RCC 7860 (cell line): ENCODE data around the gene DNAJB12.
A peak's percentile ranks its signal among the peaks of the same experiment; 100 is the strongest.
"Not testable (repeated sequence)": the region's sequence is repeated elsewhere in the genome, so short reads cannot be mapped to it uniquely, and the experiment has no call there.

Source experiments
- DNase-seq: peaks from one replicate; pipeline ENCODE4 v3.0.0-alpha.2; 2015; ENCODE audit warnings: low spot score
- FAIRE-seq: peaks from 2 replicates; lab custom pipeline; 2012; peaks lifted over from hg19 to GRCh38; lab: Jason Lieb, UNC

The DNAJB12 gene

GRCh38 chr10:72355214-72355555 lies 466 bp upstream of the DNAJB12 start:
- DNase-seq: no peak
- no peak for FAIRE-seq

GRCh38 chr10:72353965-72354355 lies 759 bp downstream of the DNAJB12 start:
- DNase-seq (peak; percentile 22), FAIRE-seq (no peak)

GRCh38 chr10:72353028-72353964 lies 1.4 kb downstream of the DNAJB12 start:
- DNase-seq (no peak), FAIRE-seq (no peak)

GRCh38 chr10:72351479-72351878 lies 3.2 kb downstream of the DNAJB12 start:
- no peak for FAIRE-seq
- no peak for DNase-seq

DNA sequence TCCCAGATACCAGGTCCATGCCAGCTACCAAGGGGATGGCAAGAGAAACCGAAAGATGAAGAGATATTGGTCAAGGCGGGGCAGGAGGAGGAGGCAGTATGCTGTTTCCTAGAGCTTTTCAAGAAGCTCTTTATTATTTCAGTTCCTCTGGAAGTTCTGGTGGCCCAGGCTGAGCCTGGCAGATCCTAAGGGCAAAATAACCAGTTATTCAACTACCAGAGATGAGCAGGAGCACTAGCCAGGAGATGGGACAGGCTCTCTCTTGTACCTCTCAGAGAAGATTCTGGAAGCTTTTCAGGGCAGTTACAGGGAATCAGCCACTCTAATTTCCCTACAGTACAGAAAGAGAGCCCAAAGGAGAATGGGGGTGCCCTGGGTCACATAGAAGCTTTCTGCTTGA lies 5.3 kb downstream of the DNAJB12 start:
- DNase-seq: no peak
- no peak for FAIRE-seq

- no peak for FAIRE-seq
These were observed 6.4 kb downstream of the DNAJB12 start for GRCh38 chr10:72348282-72348681.

DNA sequence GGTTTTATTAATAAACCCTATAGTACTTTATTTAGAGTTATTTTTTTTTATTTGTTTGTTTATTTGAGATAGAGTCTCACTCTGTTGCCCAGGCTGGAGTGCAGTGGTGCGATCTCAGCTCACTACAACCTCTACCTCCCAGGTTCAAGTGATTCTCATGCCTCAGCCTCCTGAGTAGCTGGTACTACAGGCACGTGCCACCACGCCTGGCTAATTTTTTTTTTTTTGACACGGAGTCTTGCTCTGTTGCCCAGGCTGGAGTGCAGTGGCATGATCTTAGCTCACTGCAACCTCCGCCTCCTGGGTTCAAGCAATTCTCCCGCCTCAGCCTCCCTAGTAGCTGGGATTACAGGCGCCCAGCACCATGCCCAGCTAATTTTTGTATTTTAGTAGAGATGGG lies 8.6 kb downstream of the DNAJB12 start:
- FAIRE-seq, DNase-seq: not testable (repeated sequence)

More at GRCh38 chr10:72348282-72348681, 6.4 kb downstream of the DNAJB12 start:
- DNase-seq: no peak

DNA sequence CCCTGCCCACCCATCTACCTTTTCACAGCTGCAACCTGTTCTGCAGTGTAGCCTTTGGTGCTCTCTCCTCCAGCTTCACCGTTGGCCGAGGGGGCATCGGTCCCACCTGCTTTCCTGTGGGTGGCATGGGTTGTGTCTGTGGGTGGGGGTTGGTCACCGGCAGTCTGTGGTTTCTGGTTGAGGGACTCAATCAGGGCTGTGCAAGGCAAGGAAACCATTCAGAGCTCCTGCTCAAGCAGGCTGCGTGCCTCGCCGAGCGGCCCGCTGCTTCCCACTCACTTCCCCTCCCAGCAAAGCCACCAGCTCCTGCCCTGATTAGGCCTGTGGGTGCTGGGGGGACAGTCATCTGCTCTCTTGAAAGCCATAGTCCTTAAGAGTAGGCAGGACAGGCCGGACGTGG lies 9.8 kb downstream of the DNAJB12 start:
- FAIRE-seq: no peak

GRCh38 chr10:72342911-72343310 lies 11.8 kb downstream of the DNAJB12 start:
- DNase-seq (no peak), FAIRE-seq (no peak)

More for the DNA sequence above, 9.8 kb downstream of the DNAJB12 start:
- DNase-seq: no peak

DNA sequence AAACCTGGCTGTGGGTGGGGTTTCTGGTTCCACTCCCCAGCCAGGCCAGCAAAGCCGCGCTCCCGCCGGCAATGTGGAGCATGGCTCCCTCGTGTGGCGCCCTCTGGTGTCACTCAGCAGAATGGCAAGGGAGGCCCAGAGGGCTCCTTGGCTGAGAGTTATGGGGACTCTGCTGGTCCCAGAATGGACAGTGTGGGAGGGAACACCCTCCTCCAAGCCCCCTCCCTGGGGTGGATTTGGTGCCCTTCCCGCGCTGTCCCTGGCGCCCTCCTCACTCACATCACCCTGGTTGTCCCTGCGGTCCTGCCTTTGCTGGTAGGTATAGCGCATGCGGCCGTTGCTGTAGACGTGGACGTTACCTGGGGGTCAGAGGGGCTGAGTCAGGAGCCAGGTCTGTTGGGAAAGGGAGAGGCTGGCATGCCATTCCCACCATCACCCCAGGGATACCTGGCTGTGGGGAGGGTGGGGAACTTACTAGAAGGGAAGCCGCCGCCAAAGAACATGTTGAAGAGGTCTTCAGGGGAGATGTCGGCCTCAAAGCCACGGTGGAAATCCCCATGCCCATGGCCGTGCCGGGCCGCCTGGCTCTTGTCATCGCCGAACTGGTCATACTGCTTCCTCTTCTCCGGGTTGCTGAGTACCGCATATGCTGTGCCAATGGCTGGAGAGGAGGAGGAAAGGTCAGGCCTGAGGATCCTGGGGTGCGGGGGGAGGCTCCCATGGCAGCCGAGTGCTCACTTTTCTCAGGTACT lies 14.0 kb downstream of the DNAJB12 start:
- no peak for DNase-seq
- no peak for FAIRE-seq

- no peak for FAIRE-seq
- DNase-seq: no peak
These were observed 16.5 kb downstream of the DNAJB12 start for GRCh38 chr10:72338180-72338579.

- DNase-seq: no peak
- no peak for FAIRE-seq
These were observed 17.0 kb downstream of the DNAJB12 start for GRCh38 chr10:72337722-72338121.

DNA sequence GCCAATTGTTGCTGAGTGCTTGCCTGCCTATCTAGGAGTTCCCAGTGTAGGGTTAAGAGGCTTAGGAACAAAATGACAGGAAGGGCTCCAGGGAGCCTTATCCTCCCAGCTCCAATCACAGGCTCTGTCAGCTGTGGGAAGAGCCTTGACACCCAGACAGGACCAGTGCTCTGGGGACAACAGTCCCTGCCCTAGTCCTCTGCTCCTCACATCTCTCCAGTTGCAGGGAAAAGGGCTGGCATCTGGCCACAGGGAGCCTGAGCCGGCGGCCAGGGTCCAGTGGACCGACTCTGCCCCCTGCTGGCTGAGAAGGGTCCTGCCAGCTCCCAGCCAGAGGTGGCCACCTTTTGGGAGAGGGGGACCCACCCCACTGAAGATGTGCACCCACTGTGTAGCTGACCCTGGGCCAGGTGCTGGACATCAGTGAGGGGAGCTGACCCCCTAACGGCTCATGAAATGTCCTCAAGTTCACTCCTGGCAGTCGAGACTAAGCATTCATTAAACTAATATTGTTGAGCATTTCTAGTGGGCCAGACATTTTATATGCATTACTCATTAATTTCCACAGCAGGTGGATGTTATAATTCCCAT lies 17.6 kb downstream of the DNAJB12 start:
- FAIRE-seq (no peak), DNase-seq (peak; percentile 62)

DNA sequence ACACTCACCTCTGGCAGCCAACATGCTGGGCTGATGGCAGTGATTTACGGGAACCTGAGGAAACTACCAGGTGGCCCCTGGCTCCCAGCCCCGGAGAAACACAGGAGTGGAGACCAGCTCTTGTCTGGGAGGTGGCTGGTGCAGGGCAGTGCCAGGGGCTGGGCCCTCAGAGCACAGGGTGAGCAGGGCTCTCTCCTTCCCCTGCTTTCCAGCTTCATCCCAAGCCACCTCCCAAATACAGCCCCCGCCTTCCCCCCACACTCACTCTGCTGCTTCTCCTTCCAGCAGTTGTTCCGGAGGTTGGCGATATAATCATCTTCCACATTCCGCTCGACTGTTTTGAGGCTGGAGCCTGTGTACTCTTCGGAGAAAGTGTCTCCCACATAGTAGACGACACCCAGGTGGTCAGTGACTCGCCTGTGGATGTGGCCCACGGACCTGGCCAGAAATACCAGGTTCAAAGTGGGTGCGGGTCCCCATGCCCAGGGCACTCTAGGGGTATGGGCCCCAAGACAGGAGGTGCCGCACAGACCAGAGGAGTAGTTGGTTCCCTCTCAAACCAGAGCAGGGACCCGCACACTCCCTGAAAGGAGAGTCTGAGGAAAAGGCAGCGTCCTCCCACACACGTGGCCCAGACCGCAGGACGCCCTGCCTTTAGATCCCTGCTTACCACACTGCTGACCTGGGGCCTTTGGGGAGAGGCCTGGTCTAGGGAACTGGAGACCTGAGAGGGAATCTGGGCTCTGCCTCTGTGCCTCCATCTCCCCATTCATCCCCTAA lies 18.3 kb downstream of the DNAJB12 start:
- FAIRE-seq (no peak), DNase-seq (peak; percentile 55)

GRCh38 chr10:72335394-72336258 lies 19.1 kb downstream of the DNAJB12 start:
- DNase-seq: peak; percentile 90
- peak; percentile 82 for FAIRE-seq

DNA sequence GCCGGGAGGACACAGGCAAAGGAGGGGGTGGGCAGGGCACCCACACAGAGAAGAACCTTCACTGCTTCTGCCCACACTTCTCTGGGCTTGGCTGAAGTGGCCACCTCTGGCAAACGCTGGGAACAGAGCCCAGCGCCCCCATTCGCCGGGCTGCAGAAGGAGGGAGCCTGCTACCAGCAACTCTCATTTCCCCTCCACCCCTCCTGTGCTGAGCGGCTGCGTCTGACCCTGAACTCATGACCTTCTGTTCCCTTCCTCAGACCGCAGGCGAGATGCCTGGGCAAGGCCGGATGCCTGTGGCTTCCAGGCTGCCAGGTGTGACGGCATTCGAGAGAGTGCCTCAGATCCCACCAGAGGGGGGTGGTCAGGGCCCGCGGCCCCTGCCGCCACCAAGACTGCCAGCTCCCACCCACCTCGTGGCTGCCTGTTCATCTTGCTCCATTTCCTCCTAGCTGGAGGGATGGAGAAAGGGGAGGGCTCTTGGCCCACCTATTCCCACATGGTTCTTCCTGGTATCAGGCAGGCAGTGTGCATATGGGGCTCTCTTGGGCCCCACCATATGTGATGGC lies 19.8 kb downstream of the DNAJB12 start:
- DNase-seq (peak; percentile 98), FAIRE-seq (peak; percentile 90)

DNA sequence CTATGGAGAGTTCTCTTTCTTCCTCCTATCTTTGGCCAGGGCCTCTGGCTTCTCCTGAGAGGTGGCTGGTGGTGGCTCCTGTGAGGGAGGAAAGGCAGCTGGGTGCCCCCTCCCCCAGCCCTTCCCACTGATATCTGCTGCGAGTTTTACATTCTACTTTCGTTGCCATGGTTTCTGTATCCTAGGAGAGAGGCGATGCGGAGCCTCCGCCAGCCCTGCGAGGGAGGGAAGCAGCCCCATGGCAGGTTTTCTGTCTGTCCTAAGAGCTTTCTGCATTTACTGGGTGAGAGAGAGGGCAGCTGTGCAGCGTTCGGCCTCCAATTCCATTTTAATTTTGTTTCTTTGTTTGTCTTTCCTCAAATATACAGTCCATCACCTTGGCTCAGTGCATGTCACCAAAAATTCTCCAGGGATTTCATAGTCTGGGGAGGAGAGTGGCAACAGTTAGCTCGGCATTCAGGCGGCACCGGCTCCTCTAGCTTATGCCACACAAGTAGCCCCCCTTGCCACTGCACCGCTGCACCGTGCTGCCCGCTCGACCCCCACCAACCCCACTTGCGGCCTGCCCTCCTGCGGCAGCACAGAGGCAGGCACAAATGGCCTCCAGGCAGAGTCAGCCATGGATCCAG lies 20.4 kb downstream of the DNAJB12 start:
- DNase-seq (no peak), FAIRE-seq (no peak)

- DNase-seq (no peak), FAIRE-seq (no peak)
These were observed 21.4 kb downstream of the DNAJB12 start for GRCh38 chr10:72333112-72334015.
